GM12865 (cell line): ENCODE data around the gene NOL12.

Experiments
- DNase-seq: peaks from one replicate; pipeline ENCODE4 v3.0.0; 2010; ENCODE audit warnings: low read depth
- H3K4me3 ChIP-seq: 2 replicates; pipeline ENCODE4 v1.5.1; 2011; ENCODE audit warnings: mild to moderate bottlenecking, low read depth, low read length, control low read depth
- TF ChIP-seq, protein P1 (sequence below): IDR thresholded peaks from 2 replicates; pipeline ENCODE4 v1.5.1; 2011; ENCODE audit warnings: low read length, control low read depth, low read depth, inconsistent platforms; ENCODE audit not compliant: insufficient read depth; ENCODE audit errors: missing control alignments

Gene NOL12

DNA sequence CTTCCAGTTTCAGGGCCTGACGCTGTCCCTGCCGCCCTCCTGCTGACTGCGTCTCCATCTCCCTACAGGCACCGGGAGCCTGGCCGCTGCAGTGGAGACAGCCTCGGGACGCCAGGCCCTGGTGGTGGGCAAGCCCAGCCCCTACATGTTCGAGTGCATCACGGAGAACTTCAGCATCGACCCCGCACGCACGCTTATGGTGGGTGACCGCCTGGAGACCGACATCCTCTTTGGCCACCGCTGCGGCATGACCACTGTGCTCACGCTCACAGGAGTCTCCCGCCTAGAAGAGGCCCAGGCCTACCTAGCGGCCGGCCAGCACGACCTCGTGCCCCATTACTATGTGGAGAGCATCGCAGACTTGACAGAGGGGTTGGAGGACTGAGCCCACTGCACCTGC lies 20.7 kb upstream of the NOL12 start:
- TF ChIP-seq, protein P1, sequence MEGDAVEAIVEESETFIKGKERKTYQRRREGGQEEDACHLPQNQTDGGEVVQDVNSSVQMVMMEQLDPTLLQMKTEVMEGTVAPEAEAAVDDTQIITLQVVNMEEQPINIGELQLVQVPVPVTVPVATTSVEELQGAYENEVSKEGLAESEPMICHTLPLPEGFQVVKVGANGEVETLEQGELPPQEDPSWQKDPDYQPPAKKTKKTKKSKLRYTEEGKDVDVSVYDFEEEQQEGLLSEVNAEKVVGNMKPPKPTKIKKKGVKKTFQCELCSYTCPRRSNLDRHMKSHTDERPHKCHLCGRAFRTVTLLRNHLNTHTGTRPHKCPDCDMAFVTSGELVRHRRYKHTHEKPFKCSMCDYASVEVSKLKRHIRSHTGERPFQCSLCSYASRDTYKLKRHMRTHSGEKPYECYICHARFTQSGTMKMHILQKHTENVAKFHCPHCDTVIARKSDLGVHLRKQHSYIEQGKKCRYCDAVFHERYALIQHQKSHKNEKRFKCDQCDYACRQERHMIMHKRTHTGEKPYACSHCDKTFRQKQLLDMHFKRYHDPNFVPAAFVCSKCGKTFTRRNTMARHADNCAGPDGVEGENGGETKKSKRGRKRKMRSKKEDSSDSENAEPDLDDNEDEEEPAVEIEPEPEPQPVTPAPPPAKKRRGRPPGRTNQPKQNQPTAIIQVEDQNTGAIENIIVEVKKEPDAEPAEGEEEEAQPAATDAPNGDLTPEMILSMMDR = no peak
- DNase-seq = no peak
- H3K4me3 ChIP-seq = no peak overlapping the region

DNA sequence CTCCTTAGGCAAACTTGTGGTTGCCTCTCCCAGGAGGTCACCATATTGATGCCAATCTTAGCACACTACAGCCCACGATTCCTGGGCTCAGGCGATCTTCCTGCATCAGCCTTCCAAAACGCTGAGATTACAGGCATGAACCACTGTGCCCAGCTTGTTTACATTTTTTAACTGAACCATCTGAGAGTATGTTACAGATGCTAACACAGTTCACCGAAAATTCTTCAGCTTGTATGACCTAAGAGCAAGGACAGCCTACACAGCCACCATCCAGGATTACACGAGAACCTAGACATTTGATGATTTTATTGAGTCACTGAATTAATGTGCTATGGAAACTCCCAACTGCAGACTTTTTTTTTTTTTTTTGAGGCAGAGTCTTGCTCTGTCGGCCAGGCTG lies 16.6 kb upstream of the NOL12 start:
- no peak overlapping the region for H3K4me3 ChIP-seq
- TF ChIP-seq, protein P1 = no peak
- no peak for DNase-seq

DNA sequence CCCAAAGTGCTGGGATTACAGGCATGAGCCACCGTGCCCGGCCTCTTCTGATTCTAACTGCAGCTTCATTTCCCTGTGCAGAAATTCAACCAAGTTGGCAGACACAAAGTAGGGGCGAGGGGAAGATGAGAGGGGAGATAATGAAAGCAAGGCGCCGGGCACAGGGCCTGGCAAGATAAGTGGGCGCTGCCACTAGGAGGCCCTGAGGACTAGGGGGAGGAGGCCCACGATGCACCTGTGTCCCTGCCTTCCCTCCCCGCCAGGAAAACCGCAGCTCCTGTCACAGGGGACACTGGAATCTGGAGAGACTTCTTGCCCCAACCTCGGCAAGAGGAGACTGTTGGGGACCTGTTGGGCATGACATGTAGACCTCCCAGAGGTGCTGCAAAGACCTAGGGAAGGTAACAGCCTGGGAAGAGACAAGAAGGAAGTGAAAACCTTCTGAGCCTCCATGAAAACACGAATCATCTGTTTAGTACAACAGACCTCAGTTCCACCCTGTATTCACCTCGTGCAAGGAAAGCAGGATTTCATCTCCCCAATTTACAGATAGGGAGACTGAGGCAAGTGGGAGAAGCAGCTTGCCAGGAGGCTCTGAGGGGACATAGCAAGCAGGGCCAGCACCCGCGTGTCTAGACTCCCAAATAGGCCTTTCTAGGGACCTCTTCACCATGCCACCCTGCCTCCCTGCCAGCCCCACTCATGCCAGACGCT lies 13.8 kb upstream of the NOL12 start:
- no peak for DNase-seq
- no peak overlapping the region for H3K4me3 ChIP-seq
- TF ChIP-seq, protein P1 = no peak

DNA sequence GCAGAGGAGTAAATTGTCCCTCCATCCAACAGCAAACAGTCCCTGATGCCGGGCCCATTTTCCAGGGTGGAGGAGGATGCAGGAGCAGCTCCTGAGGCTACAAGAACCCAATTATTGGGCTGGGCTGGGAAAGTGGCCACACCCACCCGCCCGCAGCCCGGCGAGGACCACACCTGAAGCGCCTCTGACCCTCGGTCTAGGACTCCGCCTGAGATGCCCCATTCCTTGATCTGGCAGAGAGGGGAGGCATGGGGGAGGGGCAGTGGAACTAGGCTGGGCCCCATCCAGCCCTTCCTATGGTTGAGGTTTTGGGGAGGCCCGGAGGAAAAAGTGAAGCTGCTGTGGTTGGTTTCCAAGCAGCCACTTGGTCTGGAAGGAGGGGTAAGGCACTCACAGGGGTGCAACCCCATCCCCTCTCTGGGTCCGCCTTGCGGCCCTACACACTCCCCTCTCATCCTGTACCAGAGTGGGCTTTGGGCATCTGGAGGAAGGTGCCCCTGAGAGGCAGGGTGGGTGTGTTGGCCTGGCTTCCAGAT lies 13.2 kb upstream of the NOL12 start:
- no peak overlapping the region for H3K4me3 ChIP-seq
- TF ChIP-seq, protein P1 = no peak
- no peak for DNase-seq

DNA sequence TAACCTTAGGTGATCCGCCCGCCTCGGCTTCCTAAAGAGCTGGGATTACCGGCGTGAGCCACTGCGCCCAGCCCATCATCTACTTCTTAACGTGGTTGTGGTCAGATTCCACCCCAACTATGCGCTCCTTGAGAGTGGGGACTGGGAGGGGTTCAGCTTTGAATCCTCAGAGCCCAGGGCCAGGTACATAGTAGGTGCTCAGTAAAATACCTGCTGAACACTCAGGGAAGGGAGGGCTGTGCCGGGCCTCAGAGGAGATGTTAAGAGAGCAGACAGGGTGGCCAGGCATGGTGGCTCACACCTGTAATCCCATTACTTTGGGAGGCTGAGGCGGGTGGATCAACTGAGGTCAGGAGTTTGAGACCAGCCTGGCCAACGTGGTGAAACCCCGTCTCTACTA lies 11.9 kb upstream of the NOL12 start:
- DNase-seq = no peak
- H3K4me3 ChIP-seq = peak overlapping the region; percentile 25
- TF ChIP-seq, protein P1 = no peak

DNA sequence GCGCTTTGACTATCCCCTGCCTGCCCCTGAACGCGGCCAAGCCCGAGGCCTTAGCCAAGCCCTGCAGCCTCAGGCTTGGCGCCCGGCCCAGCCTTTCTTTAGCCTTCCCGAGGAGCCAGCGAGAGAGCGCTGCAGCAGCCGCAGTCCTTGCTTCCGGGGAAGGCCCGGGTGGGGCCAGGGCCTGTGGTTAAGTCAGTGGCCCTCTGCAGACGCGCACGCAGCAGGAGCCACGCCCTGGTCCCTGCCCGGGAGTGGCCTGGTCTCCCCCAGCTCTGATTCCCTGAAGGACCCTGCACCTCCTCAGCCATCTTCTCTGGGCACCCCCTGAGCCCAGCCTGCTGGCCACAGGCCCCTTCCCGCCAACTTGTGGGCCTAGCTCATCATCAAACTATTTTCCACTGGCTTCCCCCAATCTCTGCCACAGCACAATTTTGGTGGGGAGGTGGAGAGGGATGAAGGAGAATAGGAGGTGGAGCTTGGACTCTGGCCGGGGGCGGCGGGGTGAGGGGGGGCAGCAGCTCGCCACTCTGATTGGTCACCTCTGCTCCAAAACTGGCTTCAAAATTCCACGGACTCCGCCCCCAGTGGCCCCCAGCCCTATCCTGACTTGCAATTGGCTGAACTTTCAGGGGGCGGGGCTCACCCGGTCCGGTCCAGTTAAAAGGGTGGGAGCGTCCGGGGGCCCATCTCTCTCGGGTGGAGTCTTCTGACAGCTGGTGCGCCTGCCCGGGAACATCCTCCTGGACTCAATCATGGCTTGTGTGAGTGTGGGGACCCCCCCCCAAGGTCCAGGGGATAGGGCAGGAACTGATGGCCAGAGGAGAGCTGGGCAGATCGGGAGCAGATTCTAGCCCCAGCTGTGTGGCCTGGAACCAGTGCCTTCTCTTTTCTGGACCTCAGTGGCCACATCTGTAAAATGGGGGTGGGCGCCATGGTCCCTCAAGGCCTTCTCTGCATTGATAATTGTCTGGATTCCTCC lies 10.9 kb upstream of the NOL12 start, which contains the start of gene LGALS1:
Gene LGALS1 (plus strand): TSS at position 686 of the 979 bp plus-strand sequence. CDS start 67 bp downstream, at position 753.
- DNase-seq = peak; percentile 93
- TF ChIP-seq, protein P1 = no peak
- peak within 1 kb of the TSS; percentile 71 for H3K4me3 ChIP-seq
